ES-I3 (cell line): ENCODE measurements around the gene SPINK1.
A peak's percentile ranks its signal among the peaks of the same experiment; 100 is the strongest.
"Not testable (repeated sequence)": the region's sequence is repeated elsewhere in the genome, so short reads cannot be mapped to it uniquely, and the experiment has no call there.

ENCODE experiments used
- H3K36me3 ChIP-seq: 2 replicates; pipeline ENCODE4 v1.6.1; 2013; ENCODE audit warnings: mild to moderate bottlenecking, low read length, control low read depth, moderate library complexity; ENCODE audit not compliant: insufficient read depth
- H3K4me1 ChIP-seq: 2 replicates; pipeline ENCODE4 v1.6.1; 2013; ENCODE audit warnings: mild to moderate bottlenecking, control low read depth, low read length; ENCODE audit not compliant: insufficient read depth
- H3K9ac ChIP-seq: 2 replicates; pipeline ENCODE4 v1.6.1; 2013; ENCODE audit warnings: low read depth, mild to moderate bottlenecking, low read length, moderate library complexity
- H3K9me3 ChIP-seq: 2 replicates; pipeline ENCODE4 v1.6.1; 2013; ENCODE audit warnings: mild to moderate bottlenecking, low read length, moderate library complexity; ENCODE audit not compliant: control insufficient read depth, insufficient read depth

Gene SPINK1

GRCh38 chr5:147804334-147804733 is 27.1 kb downstream of the SPINK1 start:
- H3K9ac ChIP-seq: no peak overlapping the region
- H3K4me1 ChIP-seq: peaks cover under 1% of the 10 kb centered on the region; the same call in 1 of the 2 replicates
- H3K9me3 ChIP-seq: no peaks in the 10 kb centered on the region
- no peaks in the 10 kb centered on the region for H3K36me3 ChIP-seq

GRCh38 chr5:147803926-147804325 is 27.5 kb downstream of the SPINK1 start:
- H3K9ac ChIP-seq: no peak overlapping the region
- no peaks in the 10 kb centered on the region for H3K36me3 ChIP-seq
- H3K4me1 ChIP-seq: no peaks in the 10 kb centered on the region
- H3K9me3 ChIP-seq: no peaks in the 10 kb centered on the region

GRCh38 chr5:147803161-147803560 is 28.3 kb downstream of the SPINK1 start:
- not testable (repeated sequence) for H3K9ac ChIP-seq, H3K36me3 ChIP-seq, H3K9me3 ChIP-seq, H3K4me1 ChIP-seq

- H3K9me3 ChIP-seq: no peaks in the 10 kb centered on the region
Observed at GRCh38 chr5:147801461-147801860, 30.0 kb downstream of the SPINK1 start.

GRCh38 chr5:147800491-147800890 is 31.0 kb downstream of the SPINK1 start:
- H3K9me3 ChIP-seq: no peaks in the 10 kb centered on the region
- H3K4me1 ChIP-seq: no peaks in the 10 kb centered on the region
- H3K36me3 ChIP-seq: no peaks in the 10 kb centered on the region
- H3K9ac ChIP-seq: no peak overlapping the region

More at GRCh38 chr5:147801461-147801860, 30.0 kb downstream of the SPINK1 start:
- no peak overlapping the region for H3K9ac ChIP-seq
- no peaks in the 10 kb centered on the region for H3K4me1 ChIP-seq
- no peaks in the 10 kb centered on the region for H3K36me3 ChIP-seq

- Histone ChIP-seq H3K9me3 (no peaks in the 10 kb centered on the region), H3K36me3 (no peaks in the 10 kb centered on the region), H3K4me1 (no peaks in the 10 kb centered on the region), H3K9ac (no peak overlapping the region)
Observed at GRCh38 chr5:147796556-147797308, 34.7 kb downstream of the SPINK1 start.

- Histone ChIP-seq H3K9me3 (no peaks in the 10 kb centered on the region), H3K9ac (no peak overlapping the region), H3K4me1 (no peaks in the 10 kb centered on the region), H3K36me3 (no peaks in the 10 kb centered on the region)
Observed at GRCh38 chr5:147791181-147791580, 40.3 kb downstream of the SPINK1 start.

GRCh38 chr5:147789820-147790219 is 41.7 kb downstream of the SPINK1 start:
- no peaks in the 10 kb centered on the region for H3K9me3 ChIP-seq
- no peaks in the 10 kb centered on the region for H3K36me3 ChIP-seq
- no peak overlapping the region for H3K9ac ChIP-seq
- H3K4me1 ChIP-seq: no peaks in the 10 kb centered on the region

- H3K9ac ChIP-seq: no peak overlapping the region
- no peaks in the 10 kb centered on the region for H3K36me3 ChIP-seq
- no peaks in the 10 kb centered on the region for H3K4me1 ChIP-seq
- H3K9me3 ChIP-seq: no peaks in the 10 kb centered on the region
Observed at GRCh38 chr5:147788023-147788422, 43.4 kb downstream of the SPINK1 start.

GRCh38 chr5:147786142-147786541 is 45.3 kb downstream of the SPINK1 start:
- Histone ChIP-seq H3K36me3 (no peaks in the 10 kb centered on the region), H3K9me3 (no peaks in the 10 kb centered on the region), H3K9ac (no peak overlapping the region), H3K4me1 (peaks cover 4% of the 10 kb centered on the region; the same call in 1 of the 2 replicates)

GRCh38 chr5:147784146-147784987 is 47.1 kb downstream of the SPINK1 start:
- Histone ChIP-seq H3K4me1 (peaks cover 5% of the 10 kb centered on the region; the same call in 1 of the 2 replicates), H3K9me3 (no peaks in the 10 kb centered on the region), H3K36me3 (no peaks in the 10 kb centered on the region), H3K9ac (no peak overlapping the region)

- Histone ChIP-seq H3K9me3 (no peaks in the 10 kb centered on the region), H3K4me1 (peaks cover 5% of the 10 kb centered on the region; the same call in 1 of the 2 replicates), H3K9ac (peak within 1 kb of the TSS; percentile 60), H3K36me3 (no peaks in the 10 kb centered on the region)
Observed at GRCh38 chr5:147782110-147783028, 49.1 kb downstream of the SPINK1 start, which contains the start of gene JAKMIP2. Gene JAKMIP2, minus strand, starts transcription at chr5:147782728. Its CDS starts 110,922 bp downstream, at chr5:147671806.

- H3K4me1 ChIP-seq: peaks cover 5% of the 10 kb centered on the region; the same call in 1 of the 2 replicates
Observed at GRCh38 chr5:147780924-147781573, 50.4 kb downstream of the SPINK1 start.

More at GRCh38 chr5:147780924-147781573, 50.4 kb downstream of the SPINK1 start:
- Histone ChIP-seq H3K9me3 (no peaks in the 10 kb centered on the region), H3K36me3 (no peaks in the 10 kb centered on the region), H3K9ac (no peak overlapping the region)
